HUES64 (cell line): ENCODE measurements around the gene VSIR.

Experiments
- H3K27ac ChIP-seq: 2 replicates; pipeline ENCODE4 v1.7.0; 2013; ENCODE audit warnings: low read depth, low read length, inconsistent platforms
- H3K27me3 ChIP-seq: 2 replicates; pipeline ENCODE4 v1.6.1; 2013; ENCODE audit warnings: mild to moderate bottlenecking, low read length; ENCODE audit not compliant: insufficient read depth
- H3K36me3 ChIP-seq: 2 replicates; pipeline ENCODE4 v1.6.1; 2013; ENCODE audit warnings: mild to moderate bottlenecking, low read length; ENCODE audit not compliant: insufficient read depth
- H3K4me1 ChIP-seq: 2 replicates; pipeline ENCODE4 v1.6.1; 2013; ENCODE audit warnings: mild to moderate bottlenecking, low read length, moderate library complexity; ENCODE audit not compliant: insufficient read depth
- H3K4me3 ChIP-seq: 2 replicates; pipeline ENCODE4 v1.5.1; 2013; ENCODE audit warnings: mild to moderate bottlenecking, low read length, moderate library complexity
- H3K9ac ChIP-seq: 2 replicates; pipeline ENCODE4 v1.6.1; 2013; ENCODE audit warnings: mild to moderate bottlenecking, low read depth, low read length
- H3K9me3 ChIP-seq: 2 replicates; pipeline ENCODE4 v1.6.1; 2013; ENCODE audit warnings: low read depth, low read length; ENCODE audit not compliant: insufficient read depth
- WGBS: fragments of 150-250, 120-280 bp; methylation state at CpG from one replicate; pipeline ENCODE4 v1.1.7; 2013; ENCODE audit warnings: missing lambda C conversion rate; 5-methylcytosine and 5-hydroxymethylcytosine counted together

The VSIR gene

GRCh38 chr10:71749396-71749795, 23.9 kb downstream of the VSIR start:
- WGBS: 95% methylated on average over 4 of the region's 4 CpGs

GRCh38 chr10:71748671-71749191, 24.6 kb downstream of the VSIR start:
- H3K36me3 ChIP-seq: no peaks in the 10 kb centered on the region
- H3K4me3 ChIP-seq: no peak overlapping the region
- no peaks in the 10 kb centered on the region for H3K27me3 ChIP-seq
- WGBS: 80% methylated on average over 15 of the region's 15 CpGs
- H3K27ac ChIP-seq: no peak overlapping the region
- H3K4me1 ChIP-seq: peaks cover 7% of the 10 kb centered on the region; the same call in 1 of the 2 replicates
- H3K9ac ChIP-seq: no peak overlapping the region
- no peaks in the 10 kb centered on the region for H3K9me3 ChIP-seq

More at GRCh38 chr10:71749396-71749795, 23.9 kb downstream of the VSIR start:
- Histone ChIP-seq H3K36me3 (no peaks in the 10 kb centered on the region), H3K4me3 (no peak overlapping the region), H3K9ac (no peak overlapping the region), H3K4me1 (peaks cover 8% of the 10 kb centered on the region; the same call in 1 of the 2 replicates), H3K9me3 (no peaks in the 10 kb centered on the region), H3K27ac (no peak overlapping the region), H3K27me3 (no peaks in the 10 kb centered on the region)

DNA sequence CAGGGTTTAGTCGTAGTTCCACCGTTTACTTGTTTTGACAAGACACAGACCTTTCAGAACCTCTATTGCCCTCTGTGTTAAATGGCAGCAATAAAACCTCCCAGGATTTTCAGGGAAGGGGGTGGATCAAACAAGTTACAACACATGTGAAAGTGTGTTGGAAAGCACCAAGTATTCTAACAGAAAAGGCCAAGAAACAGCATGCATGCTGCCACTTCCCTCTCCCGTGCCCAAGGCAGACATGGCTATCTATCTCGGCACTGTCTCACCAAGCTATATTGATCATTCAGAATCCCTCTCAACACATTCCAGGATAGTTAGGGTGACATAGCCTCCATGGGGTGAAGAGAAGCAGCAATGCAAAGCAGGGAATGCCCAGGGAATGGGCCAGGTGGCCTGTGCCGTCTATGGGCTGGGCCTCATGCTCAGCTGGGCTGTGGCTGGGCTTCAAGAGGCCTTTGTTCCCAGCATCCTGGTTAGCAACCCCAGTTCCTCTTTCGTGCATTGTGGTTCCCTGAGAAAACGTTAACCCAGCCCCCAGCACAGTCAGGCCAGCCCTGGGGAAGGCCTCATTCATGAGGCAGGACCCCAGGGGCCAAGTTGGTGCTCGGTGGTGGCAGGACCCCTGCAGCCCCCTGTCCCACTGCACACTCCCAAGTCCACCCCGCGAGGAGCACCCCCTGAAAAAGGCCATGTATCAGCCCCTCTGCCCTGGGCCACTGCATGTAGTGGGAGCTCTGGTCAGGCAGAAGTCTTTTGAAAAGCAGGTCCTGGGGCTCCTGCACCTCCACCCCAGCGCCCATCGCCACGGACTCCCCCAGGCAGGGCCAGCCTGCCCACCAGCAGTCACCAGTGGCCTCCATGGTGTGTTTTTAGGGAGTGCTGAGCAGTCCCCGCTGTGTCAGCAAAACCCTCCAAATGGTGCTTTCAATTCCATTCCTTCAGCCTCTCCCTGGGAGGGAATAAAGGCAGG, 25.5 kb downstream of the VSIR start:
- 84% methylated on average over 14 of the region's 14 CpGs for WGBS
- Histone ChIP-seq H3K4me1 (peaks cover 5% of the 10 kb centered on the region; the same call in 1 of the 2 replicates), H3K36me3 (no peaks in the 10 kb centered on the region), H3K27me3 (no peaks in the 10 kb centered on the region), H3K9ac (no peak overlapping the region), H3K4me3 (no peak overlapping the region), H3K27ac (no peak overlapping the region), H3K9me3 (no peaks in the 10 kb centered on the region)

DNA sequence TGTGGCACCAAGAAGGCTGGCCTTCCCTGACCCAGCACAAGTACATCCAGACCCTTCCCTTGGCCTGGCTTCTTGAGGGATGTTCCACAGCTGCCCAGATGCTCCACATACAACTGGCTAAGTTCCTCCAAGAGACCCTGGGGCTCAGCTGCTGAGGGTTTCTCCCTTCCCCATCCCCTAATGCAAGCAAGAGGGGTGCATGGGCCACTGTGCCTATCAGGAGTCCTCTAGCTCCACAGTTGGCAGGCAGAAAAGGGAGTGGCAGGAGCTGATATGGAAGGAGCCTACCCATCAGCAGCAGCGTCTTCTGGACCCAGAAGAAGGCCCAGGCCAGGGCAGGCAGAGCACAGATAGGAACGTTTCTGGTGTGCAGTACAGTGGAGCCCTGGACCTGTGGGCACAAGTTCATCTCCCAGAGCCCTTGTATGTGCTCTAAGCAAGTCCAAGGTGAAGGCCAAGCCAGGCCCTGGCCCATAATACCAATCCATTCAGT, 26.2 kb downstream of the VSIR start:
- Histone ChIP-seq H3K36me3 (no peaks in the 10 kb centered on the region), H3K4me1 (peaks cover 5% of the 10 kb centered on the region; the same call in 1 of the 2 replicates), H3K9ac (no peak overlapping the region), H3K27me3 (no peaks in the 10 kb centered on the region), H3K27ac (no peak overlapping the region), H3K4me3 (no peak overlapping the region), H3K9me3 (no peaks in the 10 kb centered on the region)
- 90% methylated on average over 2 of the region's 2 CpGs for WGBS

DNA sequence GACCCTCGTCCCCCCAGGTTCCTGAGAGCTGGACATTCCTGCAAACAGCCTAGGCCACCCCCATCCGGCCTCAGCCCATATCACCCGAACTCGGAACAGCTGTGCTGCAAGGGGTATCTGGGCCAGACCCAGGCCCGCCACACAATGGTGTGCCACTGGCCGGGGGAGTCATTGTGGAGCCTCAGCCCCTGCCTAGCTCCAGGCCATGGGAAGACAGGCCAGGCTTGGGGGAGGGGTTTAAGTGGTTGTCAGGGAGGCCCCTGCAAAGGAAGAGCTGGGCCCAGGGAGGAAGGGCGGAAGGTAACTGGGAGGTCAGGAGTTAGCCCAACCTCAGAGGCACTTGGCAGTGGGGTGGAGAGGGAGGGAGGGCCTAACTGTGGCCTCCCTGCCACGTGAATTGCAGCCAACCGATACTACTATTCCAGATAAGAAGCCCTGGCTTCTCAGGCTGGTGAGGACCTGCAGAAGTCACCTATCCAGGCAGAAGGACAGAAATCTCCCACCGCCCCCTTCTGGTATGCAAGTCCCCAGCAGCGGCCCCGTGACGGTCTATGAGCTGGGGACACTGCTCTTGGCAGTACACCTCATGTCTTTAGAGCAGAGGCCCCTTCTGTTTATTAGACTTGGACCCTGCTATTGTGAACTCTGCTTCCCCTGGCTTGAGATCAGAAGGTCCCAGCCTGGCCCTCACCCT, 26.8 kb downstream of the VSIR start:
- no peak overlapping the region for H3K4me3 ChIP-seq
- H3K9ac ChIP-seq: no peak overlapping the region; the same call in 1 of the 2 replicates
- H3K36me3 ChIP-seq: no peaks in the 10 kb centered on the region
- no peaks in the 10 kb centered on the region for H3K27me3 ChIP-seq
- 65% methylated on average over 13 of the region's 13 CpGs for WGBS
- H3K27ac ChIP-seq: no peak overlapping the region
- peaks cover 5% of the 10 kb centered on the region; the same call in 1 of the 2 replicates for H3K4me1 ChIP-seq
- no peaks in the 10 kb centered on the region for H3K9me3 ChIP-seq

DNA sequence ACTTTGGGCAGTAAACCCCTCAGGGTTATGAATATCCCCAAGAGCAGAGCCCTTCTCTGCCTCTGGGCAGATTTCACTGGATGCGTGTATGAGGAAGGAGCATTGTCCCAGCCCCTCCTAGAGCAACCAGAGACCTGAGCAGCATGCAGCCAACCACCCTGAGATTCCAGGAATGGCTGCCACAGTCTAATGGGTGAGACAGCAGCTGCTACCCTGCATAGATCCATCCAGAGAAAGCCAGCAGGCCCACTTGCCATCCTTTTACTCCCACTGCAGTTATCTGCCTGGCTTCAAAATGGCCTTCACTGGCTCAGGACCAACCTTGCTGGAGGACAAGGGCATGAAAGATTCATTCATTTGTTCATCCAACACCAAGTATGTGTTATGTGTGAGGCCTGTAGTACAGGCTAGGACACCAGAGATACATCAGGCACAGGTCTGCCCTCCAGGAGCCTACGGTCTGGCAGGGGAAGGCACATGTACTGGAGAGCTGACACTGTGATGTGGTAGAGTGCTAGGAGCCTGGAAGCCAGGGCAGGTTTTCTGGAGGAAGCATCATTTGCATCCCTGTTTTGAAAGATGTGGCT, 27.6 kb downstream of the VSIR start:
- Histone ChIP-seq H3K36me3 (no peaks in the 10 kb centered on the region), H3K27me3 (no peaks in the 10 kb centered on the region), H3K9me3 (no peaks in the 10 kb centered on the region), H3K9ac (no peak overlapping the region), H3K4me1 (peaks cover 5% of the 10 kb centered on the region; the same call in 1 of the 2 replicates), H3K27ac (no peak overlapping the region), H3K4me3 (no peak overlapping the region)
- WGBS: 89% methylated on average over 2 of the region's 2 CpGs

DNA sequence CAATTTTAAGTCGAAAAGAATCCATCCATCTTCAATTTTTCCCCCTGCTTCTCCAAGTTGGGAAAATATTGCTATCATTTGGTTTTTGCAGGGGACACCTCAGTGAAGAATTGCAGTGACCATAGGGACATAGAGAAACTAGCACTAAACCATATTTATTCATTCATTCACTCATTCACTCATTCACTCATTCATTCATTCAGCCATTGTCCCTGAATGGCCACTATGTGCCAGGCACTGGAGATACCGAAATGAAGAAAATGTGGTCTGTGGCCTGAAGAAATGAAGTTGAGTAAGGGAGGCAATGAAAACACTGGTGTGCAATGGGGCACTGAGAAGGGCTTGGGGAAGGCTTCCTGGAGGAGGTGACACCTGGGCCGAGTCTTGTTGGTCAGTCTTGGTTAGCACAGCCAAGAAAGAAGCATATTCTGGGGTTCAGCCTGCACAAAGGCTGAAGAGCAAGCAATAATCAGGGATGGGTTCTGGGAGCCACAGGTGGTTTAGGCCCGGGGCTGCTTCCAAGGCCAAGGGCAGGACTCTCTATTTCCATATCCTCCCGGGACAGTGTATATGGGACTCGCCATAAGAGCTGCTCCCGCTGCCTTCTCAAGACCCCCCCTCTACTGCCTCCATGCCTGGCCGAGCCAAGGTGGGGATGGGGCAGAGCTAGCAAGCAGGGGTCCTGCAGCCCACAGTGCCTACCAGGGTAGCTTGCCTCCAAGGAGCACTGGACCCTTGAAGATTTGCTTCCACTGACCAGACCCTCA, 28.2 kb downstream of the VSIR start:
- Histone ChIP-seq H3K9me3 (no peaks in the 10 kb centered on the region), H3K9ac (no peak overlapping the region), H3K4me3 (no peak overlapping the region), H3K36me3 (no peaks in the 10 kb centered on the region), H3K27me3 (no peaks in the 10 kb centered on the region), H3K4me1 (peaks cover 5% of the 10 kb centered on the region; the same call in 1 of the 2 replicates), H3K27ac (no peak overlapping the region)
- 85% methylated on average over 7 of the region's 8 CpGs for WGBS

GRCh38 chr10:71743866-71744265, 29.5 kb downstream of the VSIR start:
- Histone ChIP-seq H3K4me1 (peaks cover 5% of the 10 kb centered on the region; the same call in 1 of the 2 replicates), H3K4me3 (no peak overlapping the region), H3K9ac (no peak overlapping the region), H3K36me3 (no peaks in the 10 kb centered on the region), H3K27ac (no peak overlapping the region), H3K9me3 (no peaks in the 10 kb centered on the region), H3K27me3 (no peaks in the 10 kb centered on the region)
- 86% methylated on average over 1 of the region's 1 CpG for WGBS

DNA sequence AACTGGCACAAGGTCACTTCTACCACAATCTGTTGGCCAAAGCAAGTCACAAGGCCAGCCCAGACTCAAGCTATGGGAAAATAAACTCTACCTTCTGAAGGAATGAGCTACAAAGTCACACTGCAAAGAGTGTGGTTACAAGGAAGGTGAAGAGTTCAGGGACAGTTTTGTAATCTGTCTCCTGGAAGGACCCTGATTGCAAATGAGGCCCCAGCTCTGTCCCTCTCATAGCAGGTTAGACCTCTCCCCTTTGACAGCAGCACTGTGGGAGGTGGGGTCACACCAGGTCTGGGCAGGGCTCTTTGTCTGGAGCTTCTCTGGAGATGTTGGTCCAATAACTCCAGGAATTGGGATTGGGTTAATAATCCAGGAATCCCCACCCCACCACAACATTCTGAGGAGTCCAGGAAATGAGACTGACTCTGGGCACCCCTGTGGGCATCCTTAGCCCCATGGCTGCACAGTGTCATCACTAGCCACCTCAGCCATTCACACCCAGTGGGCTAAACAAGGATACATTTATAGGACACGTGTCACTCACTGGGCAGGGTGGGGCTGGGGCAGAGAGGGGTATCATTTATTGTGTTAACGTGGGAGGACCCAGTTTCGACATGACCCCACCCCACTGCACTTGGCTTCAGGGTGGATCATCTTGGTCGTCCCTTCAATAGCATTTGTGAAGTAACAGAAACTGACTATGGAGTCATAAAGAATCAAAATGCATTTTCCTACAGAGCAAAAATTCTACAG, 30.1 kb downstream of the VSIR start:
- no peak overlapping the region for H3K4me3 ChIP-seq
- H3K9me3 ChIP-seq: no peaks in the 10 kb centered on the region
- H3K27ac ChIP-seq: no peak overlapping the region
- H3K36me3 ChIP-seq: no peaks in the 10 kb centered on the region
- no peak overlapping the region for H3K9ac ChIP-seq
- H3K27me3 ChIP-seq: no peaks in the 10 kb centered on the region
- H3K4me1 ChIP-seq: peaks cover 5% of the 10 kb centered on the region; the same call in 1 of the 2 replicates
- 98% methylated on average over 4 of the region's 4 CpGs for WGBS
